ENCODE results near the gene URB1.

Gene URB1

DNA sequence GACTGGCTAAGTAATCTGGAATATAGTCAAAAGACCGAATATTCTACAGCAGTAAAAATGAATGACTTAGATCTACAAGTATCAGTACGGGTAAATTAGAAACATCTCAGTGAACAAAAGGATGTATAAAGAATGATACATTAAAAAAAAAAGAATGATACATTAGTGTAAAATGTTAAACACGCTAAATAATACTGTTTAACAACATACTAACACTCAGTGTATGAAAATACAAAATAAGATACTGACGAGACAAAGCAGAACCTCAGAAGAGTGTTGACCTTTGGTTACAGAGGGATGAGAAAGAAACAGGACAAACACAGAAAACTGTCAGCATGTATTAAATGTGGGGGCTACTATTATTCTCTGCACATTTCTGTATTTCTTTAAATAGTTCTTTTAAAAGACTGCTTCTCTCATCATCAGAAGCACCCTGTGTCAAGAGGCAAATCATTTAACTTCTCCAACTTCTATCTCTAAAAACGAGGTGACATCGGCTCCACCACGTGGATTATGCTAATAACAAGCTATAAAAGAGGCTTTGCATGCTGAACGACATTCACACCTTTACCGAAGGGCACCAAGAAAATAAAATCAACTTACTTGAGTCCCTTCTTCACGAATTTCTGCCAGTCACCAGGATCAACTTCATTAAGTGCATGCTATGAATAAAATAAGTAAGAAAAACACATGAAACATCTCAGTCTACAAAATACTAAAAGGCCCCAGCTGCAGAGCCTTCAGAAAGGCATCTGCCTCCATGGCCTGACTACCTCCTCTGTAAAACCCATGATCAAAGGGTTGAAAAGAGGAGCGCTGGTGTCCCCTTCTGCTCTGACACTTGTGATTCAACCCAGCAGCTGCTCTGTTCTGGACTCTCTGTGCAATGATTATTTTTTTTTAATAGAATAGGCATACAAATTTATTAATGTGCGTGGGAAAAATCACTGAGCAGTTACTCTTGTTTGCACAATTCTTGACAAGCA lies 51.7 kb downstream of the URB1 start:
- no peak for DNase-seq

GRCh38 chr21:32338209-32338921 lies 54.4 kb downstream of the URB1 start:
- no peak for DNase-seq

DNA sequence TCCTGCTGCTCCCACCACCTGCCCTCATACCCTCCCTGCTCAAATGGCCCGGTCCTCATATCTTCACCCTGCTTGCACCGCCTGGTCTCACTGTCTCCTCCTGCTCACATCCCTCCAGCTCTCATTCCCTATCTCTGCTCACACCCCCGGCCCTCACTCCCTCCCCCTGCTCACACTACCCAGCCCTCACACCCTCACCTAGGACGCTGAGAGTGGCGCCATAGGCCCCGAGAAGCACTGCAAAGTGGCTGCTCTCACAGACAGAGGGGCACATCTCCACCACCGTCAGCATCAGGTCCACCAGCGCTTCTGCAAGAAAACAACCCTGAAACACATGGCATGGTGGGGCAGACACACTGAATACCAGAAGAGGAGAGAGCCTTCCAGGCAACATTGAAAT lies 55.6 kb downstream of the URB1 start:
- no peak for DNase-seq

DNA sequence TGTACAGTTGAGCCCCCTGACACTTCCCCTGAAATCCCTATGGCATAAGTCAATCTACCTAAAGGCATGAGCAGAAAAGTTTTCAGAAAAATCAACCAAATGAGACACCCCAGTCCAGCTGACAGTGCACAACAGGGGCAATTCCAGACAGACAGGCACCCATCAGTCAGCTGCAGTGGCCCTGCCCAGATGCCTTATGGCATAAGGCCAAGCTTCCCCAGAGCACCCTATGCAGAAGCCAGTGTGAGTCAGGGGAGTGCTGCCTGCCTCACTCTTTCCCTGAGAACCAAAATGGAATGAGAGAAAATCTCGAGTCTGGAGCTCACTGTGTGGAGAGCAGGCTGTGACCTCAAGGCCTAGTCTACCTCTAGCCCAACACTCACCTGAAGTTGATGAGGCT lies 56.1 kb downstream of the URB1 start:
- no peak for DNase-seq

- no peak for DNase-seq
Measured at GRCh38 chr21:32335601-32336575, 56.9 kb downstream of the URB1 start.

GRCh38 chr21:32334980-32335531 lies 57.8 kb downstream of the URB1 start:
- no peak for DNase-seq

- no peak for DNase-seq
Measured at GRCh38 chr21:32333953-32334673, 58.7 kb downstream of the URB1 start.

DNA sequence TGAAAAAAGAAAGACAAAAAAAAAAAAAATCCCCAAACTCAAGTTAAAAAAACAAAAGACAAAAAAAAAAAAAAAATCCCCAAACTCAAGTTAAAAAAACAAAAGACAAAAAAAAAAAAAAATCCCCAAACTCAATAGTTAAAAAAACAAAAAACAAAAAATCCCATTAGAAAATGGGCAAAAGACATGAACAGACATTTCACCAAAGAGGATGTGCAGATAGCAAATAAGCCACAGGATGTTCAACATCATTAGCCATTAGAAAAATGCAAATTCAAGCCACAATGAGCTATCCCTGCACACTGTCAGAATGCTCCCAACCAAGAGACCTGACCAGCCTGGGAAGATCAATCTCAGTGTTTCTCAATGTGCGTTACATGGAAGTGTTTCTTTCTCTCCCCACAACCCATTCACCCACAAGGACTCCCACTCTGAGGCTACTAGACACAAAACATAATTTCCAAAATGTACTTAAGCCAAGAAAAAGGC lies 60.3 kb downstream of the URB1 start:
- no peak for DNase-seq

DNA sequence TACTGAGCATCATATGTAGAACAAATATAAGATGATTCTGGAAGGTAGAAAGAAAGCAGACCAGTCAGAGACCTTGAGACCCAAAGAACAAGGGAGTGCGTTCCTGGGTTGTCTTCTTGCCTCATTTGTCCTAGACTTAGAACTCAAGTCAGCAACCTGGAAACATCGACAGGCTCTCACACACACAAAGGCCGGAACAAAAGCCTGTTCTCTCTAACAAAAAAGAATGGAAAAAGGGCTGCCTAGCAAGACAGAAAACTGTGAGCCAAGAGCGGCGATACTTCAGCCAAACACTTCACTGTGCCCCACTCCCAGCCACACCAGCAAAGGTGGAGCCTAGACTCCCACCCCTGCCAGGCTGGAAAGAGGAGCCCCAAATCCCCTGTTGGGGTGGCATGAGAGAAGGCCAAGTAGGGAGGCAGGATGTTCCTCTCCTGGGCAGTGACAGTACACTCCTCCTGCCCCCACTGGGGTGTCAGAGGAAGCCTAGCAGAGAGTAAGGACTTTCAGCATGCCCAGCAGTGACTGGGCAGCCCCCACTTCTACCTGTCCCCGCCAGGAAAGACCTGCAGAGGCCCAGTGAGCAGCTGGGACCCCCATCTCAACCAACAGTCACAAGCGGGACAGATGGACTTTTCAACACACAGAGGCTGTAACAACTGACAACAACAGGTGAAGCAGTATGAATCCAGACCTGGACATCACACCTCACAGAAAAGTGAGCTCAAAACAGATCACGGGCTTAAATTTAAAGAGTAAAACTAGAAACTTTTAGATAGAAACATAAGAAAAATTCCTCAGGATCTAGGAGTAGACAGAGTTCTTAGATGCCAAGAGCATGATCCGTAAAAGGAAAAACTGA lies 61.1 kb downstream of the URB1 start:
- DNase-seq: no peak

DNA sequence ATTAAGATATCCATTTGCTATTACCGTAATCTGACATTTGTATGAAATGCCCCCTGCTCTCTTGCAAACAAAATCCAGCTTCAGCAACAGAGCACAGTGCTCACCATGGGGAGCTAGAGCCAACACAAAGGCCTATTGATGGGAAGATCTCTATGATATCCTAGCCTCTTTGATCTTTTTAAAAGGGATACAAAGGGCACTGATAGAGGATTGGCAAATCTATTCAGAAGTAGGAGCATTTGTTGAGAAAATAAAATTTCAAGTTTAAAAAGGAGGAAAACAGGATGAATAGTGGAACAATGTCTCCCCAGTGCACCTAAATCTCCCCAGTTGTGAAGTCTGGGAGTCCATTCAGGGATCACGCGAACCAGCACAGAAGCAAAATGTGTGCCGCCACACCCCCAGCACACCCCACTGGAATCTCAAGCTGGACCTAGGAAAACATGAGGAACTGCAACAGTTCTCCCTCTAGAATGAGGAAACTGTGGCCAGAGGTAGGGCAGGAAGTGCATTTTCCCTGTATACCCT lies 62.0 kb downstream of the URB1 start:
- no peak for DNase-seq

DNA sequence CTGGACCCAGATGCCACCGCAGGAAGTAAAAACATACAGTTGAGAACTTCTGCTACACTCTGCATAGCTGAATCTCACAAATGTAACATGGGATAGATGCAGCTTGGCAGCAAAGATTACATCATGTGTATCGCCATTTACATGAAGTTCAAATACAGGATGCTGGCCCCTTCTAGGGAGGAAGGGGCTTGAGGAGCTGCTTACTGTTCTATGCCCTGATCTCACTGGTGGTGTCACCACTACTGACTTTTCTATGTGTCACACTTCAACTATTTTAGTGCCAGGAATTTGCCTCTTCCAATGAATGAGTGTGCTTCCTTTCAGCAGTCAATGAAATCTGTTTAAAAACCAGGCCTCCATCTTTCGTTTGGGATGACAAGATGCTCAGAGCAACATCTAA lies 63.0 kb downstream of the URB1 start:
- no peak for DNase-seq

DNA sequence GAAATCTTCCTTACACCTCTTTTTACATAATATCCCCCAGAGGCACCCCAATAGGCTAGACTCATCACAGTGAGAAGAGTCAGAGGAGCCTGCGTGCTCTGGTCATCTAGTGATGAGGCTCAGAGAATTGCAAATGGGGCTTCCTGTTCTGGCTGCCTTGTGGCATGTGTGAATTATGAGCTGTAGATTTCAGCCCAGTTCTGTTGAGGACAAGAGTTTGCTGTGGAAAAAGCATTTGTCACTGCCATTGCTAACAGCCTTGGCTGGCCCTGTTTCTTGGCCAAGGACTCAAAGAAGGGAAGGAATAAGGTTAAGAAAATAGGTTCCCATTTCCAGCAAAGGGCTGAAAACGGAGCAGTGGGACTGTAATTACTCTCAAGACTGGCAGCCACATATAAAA lies 63.5 kb downstream of the URB1 start:
- DNase-seq: no peak

DNA sequence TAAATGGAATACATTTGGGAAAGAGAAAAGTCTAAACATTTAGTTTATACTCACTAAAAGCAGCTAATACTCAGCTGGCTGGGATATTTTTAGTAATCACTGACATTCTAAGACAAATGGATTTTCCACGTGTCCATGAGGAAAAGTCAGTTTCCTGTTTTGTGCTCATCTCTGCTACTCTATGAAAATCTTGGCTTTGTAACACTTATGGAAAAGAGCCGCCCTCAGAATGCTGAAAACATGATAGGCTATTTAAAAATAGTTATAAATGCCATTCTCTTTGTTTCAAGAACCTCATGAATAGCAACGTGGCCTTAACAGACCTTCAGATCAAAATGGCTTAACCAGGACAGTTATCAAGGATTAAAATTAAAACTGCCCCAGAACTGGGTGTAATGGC lies 64.2 kb downstream of the URB1 start:
- no peak for DNase-seq

DNA sequence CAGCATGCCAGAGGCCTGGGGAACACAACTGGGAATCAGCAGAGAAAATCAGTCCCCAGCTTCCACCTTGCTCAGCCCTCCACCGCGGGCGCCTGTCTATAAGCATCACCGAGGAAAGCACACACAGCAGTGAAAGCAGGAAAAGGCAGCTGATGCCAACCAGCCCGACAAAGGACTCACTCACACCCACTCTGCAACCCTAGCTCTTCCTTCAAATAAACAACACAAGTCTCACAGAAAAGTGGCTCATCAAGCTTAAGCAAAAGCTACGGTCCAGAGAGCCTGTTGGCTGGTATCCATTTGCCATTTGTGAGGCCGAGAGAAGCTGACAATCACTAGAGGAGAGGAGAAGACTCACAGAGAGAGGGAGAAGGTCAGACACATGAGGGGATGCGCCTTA lies 67.1 kb downstream of the URB1 start:
- no peak for DNase-seq

GRCh38 chr21:32322676-32323075 lies 70.1 kb downstream of the URB1 start:
- DNase-seq: no peak

DNA sequence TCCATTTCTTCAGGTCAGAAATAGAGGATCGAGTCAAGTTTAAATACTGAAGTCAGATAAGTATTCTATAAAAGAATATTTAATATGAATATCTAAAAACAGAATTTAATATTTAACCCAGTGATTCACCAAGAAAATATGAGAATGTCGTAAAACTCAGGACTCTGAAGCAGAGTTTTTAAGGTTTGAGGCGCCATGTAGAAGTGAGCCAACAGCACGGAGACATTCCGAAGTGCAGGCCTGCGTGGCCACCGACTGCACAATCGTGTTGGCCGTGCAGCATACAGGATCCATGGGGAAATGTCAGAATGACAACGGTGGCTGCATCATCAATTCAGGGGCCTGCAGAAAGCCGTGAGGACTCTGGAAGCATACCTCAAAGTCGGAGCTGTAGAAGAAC lies 70.7 kb downstream of the URB1 start:
- no peak for DNase-seq

- DNase-seq: no peak
Measured at GRCh38 chr21:32321480-32321879, 71.3 kb downstream of the URB1 start.

GRCh38 chr21:32320726-32321125 lies 72.1 kb downstream of the URB1 start:
- DNase-seq: no peak

DNA sequence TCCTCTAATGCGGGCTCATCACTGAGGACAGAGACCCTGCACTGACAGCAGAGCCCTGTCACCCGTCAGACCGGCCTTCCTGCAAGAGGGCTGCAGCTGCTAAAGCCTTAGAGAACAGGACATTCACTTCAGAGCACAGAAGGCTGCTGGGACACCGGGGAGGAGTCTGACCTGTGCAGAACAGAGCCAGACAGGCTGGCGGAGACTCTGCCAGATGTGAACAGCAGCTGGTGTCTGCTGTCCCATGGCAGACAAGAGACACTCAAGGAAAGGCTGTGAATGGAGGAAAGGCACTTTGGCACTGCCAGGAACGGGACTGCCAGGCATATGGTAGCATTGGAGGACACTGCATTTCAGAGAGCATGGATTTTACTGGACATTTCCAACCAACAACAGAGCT lies 72.8 kb downstream of the URB1 start:
- DNase-seq: no peak

DNA sequence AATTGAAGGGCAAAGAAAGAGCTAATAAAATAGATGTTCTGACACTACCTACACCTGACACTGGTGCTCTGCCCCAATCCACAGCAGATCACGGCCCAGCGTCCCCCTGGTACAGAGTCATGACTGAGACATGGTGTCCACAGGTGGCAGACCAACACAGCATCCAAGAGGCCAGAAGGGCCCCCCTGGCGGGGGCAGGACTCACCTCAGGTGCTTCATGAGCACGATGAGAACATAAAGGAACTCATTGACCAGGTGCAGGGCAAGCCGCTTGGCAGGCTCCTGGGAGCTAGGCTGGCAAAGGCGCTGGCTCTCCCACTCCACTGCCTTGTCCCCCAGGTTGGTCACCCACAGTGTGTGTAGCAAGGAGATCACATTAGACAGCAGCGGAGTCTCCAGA lies 73.8 kb downstream of the URB1 start:
- no peak for DNase-seq

- no peak for DNase-seq
Measured at GRCh38 chr21:32317726-32318125, 75.1 kb downstream of the URB1 start.
